Trophoblast cell (in vitro differentiated cells and primary cell): ENCODE results near the gene ALG1.
"Not testable (repeated sequence)": the region's sequence is repeated elsewhere in the genome, so short reads cannot be mapped to it uniquely, and the experiment has no call there.

ENCODE experiments used
- DNase-seq, 2 donors: peaks; one replicate each; pipeline ENCODE4 v3.0.0-alpha.2; 2016
- H2AFZ ChIP-seq: 2 replicates; pipeline ENCODE4 v1.6.1; 2013; ENCODE audit warnings: low read length, moderate library complexity, mild to moderate bottlenecking; ENCODE audit not compliant: insufficient read depth, poor library complexity
- H2AK5ac ChIP-seq: 2 replicates; pipeline ENCODE4 v1.6.1; 2013; ENCODE audit warnings: mild to moderate bottlenecking, low read length
- H2BK120ac ChIP-seq: 2 replicates; pipeline ENCODE4 v1.6.1; 2013; ENCODE audit warnings: low read length, mild to moderate bottlenecking, moderate library complexity; ENCODE audit not compliant: insufficient read depth, poor library complexity
- H2BK12ac ChIP-seq: 2 replicates; pipeline ENCODE4 v1.6.1; 2013; ENCODE audit warnings: mild to moderate bottlenecking, low read length, moderate library complexity
- H2BK5ac ChIP-seq: 2 replicates; pipeline ENCODE4 v1.6.1; 2013; ENCODE audit warnings: low read length, low read depth, moderate library complexity, mild to moderate bottlenecking; ENCODE audit not compliant: poor library complexity
- H3K14ac ChIP-seq: 2 replicates; pipeline ENCODE4 v1.6.1; 2013; ENCODE audit warnings: mild to moderate bottlenecking, low read length
- H3K18ac ChIP-seq: 2 replicates; pipeline ENCODE4 v1.6.1; 2013; ENCODE audit warnings: mild to moderate bottlenecking, low read length
- H3K23ac ChIP-seq: 2 replicates; pipeline ENCODE4 v1.6.1; 2013; ENCODE audit warnings: low read length
- H3K27ac ChIP-seq: 2 replicates; pipeline ENCODE4 v1.5.1; 2013; ENCODE audit warnings: low read depth, mild to moderate bottlenecking, inconsistent platforms, low read length, moderate library complexity
- H3K27me3 ChIP-seq: 2 replicates; pipeline ENCODE4 v1.6.1; 2013; ENCODE audit warnings: inconsistent platforms, mild to moderate bottlenecking, low read length, moderate library complexity; ENCODE audit not compliant: insufficient read depth
- H3K36me3 ChIP-seq, 2 experiments: 1 replicate in 1 of 2; 2 replicates in 1 of 2; pipeline ENCODE4 v1.6.1; 2013; ENCODE audit warnings: low read length in 2 of 2, mild to moderate bottlenecking in 2 of 2, moderate library complexity in 1 of 2; ENCODE audit not compliant: insufficient read depth in 2 of 2, control insufficient read depth in 1 of 2
- H3K4ac ChIP-seq: 2 replicates; pipeline ENCODE4 v1.6.1; 2013; ENCODE audit warnings: low read depth, mild to moderate bottlenecking, low read length, moderate library complexity
- H3K4me1 ChIP-seq, 2 experiments: 1 replicate in 1 of 2; 2 replicates in 1 of 2; pipeline ENCODE4 v1.6.1; 2013; ENCODE audit warnings: low read length in 2 of 2, mild to moderate bottlenecking in 2 of 2, moderate library complexity in 1 of 2; ENCODE audit not compliant: insufficient read depth in 2 of 2, control insufficient read depth in 1 of 2
- H3K4me2 ChIP-seq: 2 replicates; pipeline ENCODE4 v1.6.1; 2013; ENCODE audit warnings: inconsistent platforms, mild to moderate bottlenecking, low read length, moderate library complexity
- H3K4me3 ChIP-seq: 2 replicates; pipeline ENCODE4 v1.5.1; 2013; ENCODE audit warnings: mild to moderate bottlenecking, low read depth, low read length, inconsistent platforms
- H3K79me1 ChIP-seq: one replicate; pipeline ENCODE4 v1.6.1; 2013; ENCODE audit warnings: low read length
- H3K79me2 ChIP-seq: 2 replicates; pipeline ENCODE4 v1.6.1; 2013; ENCODE audit warnings: low read length, mild to moderate bottlenecking; ENCODE audit not compliant: control insufficient read depth, insufficient read depth, poor library complexity
- H3K9ac ChIP-seq: 2 replicates; pipeline ENCODE4 v1.6.1; 2013; ENCODE audit warnings: mild to moderate bottlenecking, low read length
- H3K9me3 ChIP-seq: 2 replicates; pipeline ENCODE4 v1.6.1; 2013; ENCODE audit warnings: low read depth, mild to moderate bottlenecking, control low read depth, inconsistent platforms, low read length; ENCODE audit not compliant: insufficient read depth
- H4K12ac ChIP-seq: 2 replicates; pipeline ENCODE4 v1.6.1; 2013; ENCODE audit warnings: low read depth, mild to moderate bottlenecking, low read length, moderate library complexity
- H4K8ac ChIP-seq: 2 replicates; pipeline ENCODE4 v1.6.1; 2013; ENCODE audit warnings: low read depth, mild to moderate bottlenecking, low read length, moderate library complexity
- H4K91ac ChIP-seq: one replicate; pipeline ENCODE4 v1.6.1; 2013; ENCODE audit warnings: low read depth, mild to moderate bottlenecking, low read length, moderate library complexity
- WGBS: extraction: QIAGEN DNeasy Blood & Tissue Kit; methylation state at CpG from one replicate; pipeline ENCODE4 v1.1.7; 2013; ENCODE audit warnings: missing lambda C conversion rate; ENCODE audit not compliant: insufficient read length, insufficient coverage; ENCODE audit errors: extremely low coverage; 5-methylcytosine and 5-hydroxymethylcytosine counted together

ALG1 gene

GRCh38 chr16:5096437-5097060, 24.9 kb downstream of the ALG1 start:
- H3K9ac ChIP-seq, H2AK5ac ChIP-seq, H3K36me3 ChIP-seq, H2BK5ac ChIP-seq, H3K9me3 ChIP-seq, H2BK120ac ChIP-seq, H3K79me1 ChIP-seq, H4K12ac ChIP-seq, H3K23ac ChIP-seq, DNase-seq, H4K8ac ChIP-seq, H3K14ac ChIP-seq, H3K79me2 ChIP-seq, H3K4ac ChIP-seq, H3K27me3 ChIP-seq, H2BK12ac ChIP-seq, H4K91ac ChIP-seq, H3K4me1 ChIP-seq, H3K27ac ChIP-seq: not testable (repeated sequence)
- H3K4me2 ChIP-seq: peak overlapping the region; percentile 77
- peak overlapping the region; percentile 55 for H3K18ac ChIP-seq
- no CpG with 5 or more reads among the region's 7 CpGs for WGBS
- H2AFZ ChIP-seq: peak overlapping the region; percentile 75
- H3K4me3 ChIP-seq: peak overlapping the region; percentile 88

GRCh38 chr16:5097061-5097469, 25.4 kb downstream of the ALG1 start:
- not testable (repeated sequence) for H3K4me1 ChIP-seq, H4K12ac ChIP-seq, H3K79me2 ChIP-seq, H2BK120ac ChIP-seq, H3K27me3 ChIP-seq, H3K9me3 ChIP-seq, H4K8ac ChIP-seq, H3K36me3 ChIP-seq, H2BK5ac ChIP-seq, H3K27ac ChIP-seq, H3K79me1 ChIP-seq, H2BK12ac ChIP-seq, H3K23ac ChIP-seq, H2AK5ac ChIP-seq
- Histone ChIP-seq H4K91ac (peak overlapping the region; percentile 19), H2AFZ (peak overlapping the region; percentile 75), H3K9ac (peak overlapping the region; percentile 73), H3K4me2 (peak overlapping the region; percentile 77), H3K4ac (peak overlapping the region; percentile 1), H3K18ac (peak overlapping the region; percentile 55), H3K4me3 (peak overlapping the region; percentile 88), H3K14ac (peak overlapping the region; percentile 38)
- peak; percentile 30 to 36 for DNase-seq
- WGBS: no CpG with 5 or more reads among the region's 23 CpGs

DNA sequence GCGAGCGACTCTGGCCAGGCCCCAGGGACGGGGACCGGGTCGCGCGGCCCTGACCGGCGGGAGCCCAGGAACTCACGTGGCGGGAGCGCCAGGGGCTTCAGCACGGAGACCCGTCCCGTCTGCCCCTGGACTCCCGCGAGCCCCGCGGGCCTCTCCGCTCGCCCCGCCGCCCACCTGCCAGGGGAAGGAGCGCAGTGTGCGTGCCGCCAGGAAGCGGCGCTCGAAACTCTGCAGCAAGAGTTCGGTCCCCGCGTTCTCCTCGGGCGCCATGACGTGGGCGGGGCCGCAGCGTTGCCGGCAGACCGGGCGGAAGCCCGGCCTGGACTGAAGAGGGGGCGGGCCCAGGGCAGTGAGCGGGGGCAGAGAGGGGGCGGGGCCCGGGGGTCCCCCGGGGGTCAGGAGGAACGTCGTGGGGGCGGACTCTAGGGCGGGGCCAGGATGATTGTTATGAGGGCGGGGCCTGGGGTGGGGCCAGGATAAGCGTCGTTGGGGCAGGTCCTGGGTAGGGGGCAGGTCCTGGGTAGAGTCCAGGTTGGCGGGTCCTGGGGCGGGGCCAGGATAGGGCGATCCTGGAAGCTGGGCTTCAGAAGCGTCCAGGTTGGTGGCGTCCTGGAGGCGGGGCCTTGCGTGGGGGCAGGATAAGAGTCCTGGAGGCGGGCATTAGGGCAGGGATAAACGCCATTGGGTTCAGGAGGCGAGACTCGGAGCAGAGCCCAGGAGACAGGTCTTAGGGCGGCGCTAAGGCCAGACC, 26.0 kb downstream of the ALG1 start, which contains the start of gene EEF2KMT:
Gene EEF2KMT, minus strand, starts transcription at position 326 of the 751 bp plus-strand sequence. Its CDS starts 56 bp downstream, at position 270.
- not testable (repeated sequence) for H2BK120ac ChIP-seq, H3K79me2 ChIP-seq, H3K27me3 ChIP-seq, H3K4me1 ChIP-seq, H3K23ac ChIP-seq, H3K36me3 ChIP-seq, H2AK5ac ChIP-seq, H3K9me3 ChIP-seq, H2BK12ac ChIP-seq, H3K79me1 ChIP-seq, H4K12ac ChIP-seq
- Histone ChIP-seq H2BK5ac (peak within 1 kb of the TSS; percentile 14), H4K91ac (peak within 1 kb of the TSS; percentile 19), H3K18ac (peak within 1 kb of the TSS; percentile 55), H4K8ac (peak within 1 kb of the TSS; percentile 16), H3K4me3 (peak within 1 kb of the TSS; percentile 88), H3K14ac (peak within 1 kb of the TSS; percentile 64), H2AFZ (peak within 1 kb of the TSS; percentile 75), H3K9ac (peak within 1 kb of the TSS; percentile 73), H3K27ac (peak within 1 kb of the TSS; percentile 41), H3K4me2 (peak within 1 kb of the TSS; percentile 84), H3K4ac (peak within 1 kb of the TSS; percentile 1)
- DNase-seq: peak; percentile 98 to 100
- WGBS: no CpG with 5 or more reads among the region's 67 CpGs

DNA sequence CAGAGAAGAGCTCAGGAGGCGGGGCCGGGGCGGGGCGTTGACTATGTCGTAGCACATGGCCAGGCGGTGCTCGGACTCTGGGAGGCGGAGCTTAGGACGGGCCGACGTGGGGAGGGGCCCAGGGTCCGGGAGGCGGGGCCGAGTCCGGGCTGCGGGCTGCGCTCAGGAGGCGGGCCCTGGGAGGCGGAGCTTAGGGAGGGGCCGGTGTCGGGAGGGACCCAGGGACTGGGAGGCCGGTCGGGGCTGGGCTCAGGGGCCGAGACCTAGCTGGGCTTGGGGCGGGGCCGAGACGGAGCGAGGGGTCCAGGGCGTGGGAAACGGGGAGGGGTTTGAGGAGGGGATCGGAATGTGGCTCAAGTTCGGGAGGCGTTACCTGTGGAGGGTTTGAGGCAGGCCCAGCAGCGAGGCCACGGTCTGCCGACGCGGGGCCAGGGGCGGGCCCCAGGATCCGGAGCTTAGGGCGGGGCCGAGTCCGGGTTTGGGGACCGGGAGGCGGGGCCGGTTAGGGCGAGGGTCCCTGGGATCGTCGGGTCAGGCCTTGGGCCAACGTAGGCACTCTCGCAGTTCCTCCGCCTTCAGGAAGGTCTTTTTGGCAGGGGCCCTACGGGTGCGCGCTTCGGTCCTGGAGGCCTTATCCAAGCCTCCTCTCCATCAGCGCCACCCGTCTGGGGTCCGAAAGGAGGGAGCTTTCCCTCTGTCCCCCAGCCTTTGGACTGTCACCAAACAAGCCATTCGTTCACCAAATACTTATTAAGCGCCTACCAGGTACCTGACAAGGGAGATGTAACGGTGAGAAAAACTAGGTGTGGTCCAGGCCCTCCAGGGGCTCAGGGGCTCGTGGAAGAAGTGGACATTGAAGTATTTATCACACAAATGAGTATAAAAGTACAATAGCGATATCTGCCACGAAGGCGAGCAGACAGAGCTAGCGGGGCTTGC, 26.8 kb downstream of the ALG1 start:
- peak overlapping the region; percentile 84 for H3K4me2 ChIP-seq
- not testable (repeated sequence) for H3K9ac ChIP-seq, H4K8ac ChIP-seq, H2BK120ac ChIP-seq, H2BK12ac ChIP-seq, H3K79me2 ChIP-seq, H3K79me1 ChIP-seq, H3K4me1 ChIP-seq, H3K18ac ChIP-seq, H3K4ac ChIP-seq, H3K36me3 ChIP-seq, H4K91ac ChIP-seq, H2AK5ac ChIP-seq, H3K9me3 ChIP-seq, H3K23ac ChIP-seq, H4K12ac ChIP-seq, H3K27me3 ChIP-seq, H3K14ac ChIP-seq
- peak in 1 of 2 donors; percentile 30 for DNase-seq
- peak overlapping the region; percentile 7 for H2AFZ ChIP-seq
- peak overlapping the region; percentile 41 for H3K27ac ChIP-seq
- H3K4me3 ChIP-seq: peak overlapping the region; percentile 78
- no CpG with 5 or more reads among the region's 67 CpGs for WGBS
- peak overlapping the region; percentile 14 for H2BK5ac ChIP-seq
